Activated CD8-positive, alpha-beta memory T cell treated with anti-CD3 and anti-CD28 coated beads, Interleukin-2, amount 50 U/mL, for 24 hours (primary cell): Measurements from ENCODE around the gene DST.
"Not testable (repeated sequence)": the region's sequence is repeated elsewhere in the genome, so short reads cannot be mapped to it uniquely, and the experiment has no call there.

Experiments used
- DNase-seq: peaks from one replicate; pipeline ENCODE4 v3.0.0-alpha.2; 2020; ENCODE audit errors: extremely low read depth

The DST gene

DNA sequence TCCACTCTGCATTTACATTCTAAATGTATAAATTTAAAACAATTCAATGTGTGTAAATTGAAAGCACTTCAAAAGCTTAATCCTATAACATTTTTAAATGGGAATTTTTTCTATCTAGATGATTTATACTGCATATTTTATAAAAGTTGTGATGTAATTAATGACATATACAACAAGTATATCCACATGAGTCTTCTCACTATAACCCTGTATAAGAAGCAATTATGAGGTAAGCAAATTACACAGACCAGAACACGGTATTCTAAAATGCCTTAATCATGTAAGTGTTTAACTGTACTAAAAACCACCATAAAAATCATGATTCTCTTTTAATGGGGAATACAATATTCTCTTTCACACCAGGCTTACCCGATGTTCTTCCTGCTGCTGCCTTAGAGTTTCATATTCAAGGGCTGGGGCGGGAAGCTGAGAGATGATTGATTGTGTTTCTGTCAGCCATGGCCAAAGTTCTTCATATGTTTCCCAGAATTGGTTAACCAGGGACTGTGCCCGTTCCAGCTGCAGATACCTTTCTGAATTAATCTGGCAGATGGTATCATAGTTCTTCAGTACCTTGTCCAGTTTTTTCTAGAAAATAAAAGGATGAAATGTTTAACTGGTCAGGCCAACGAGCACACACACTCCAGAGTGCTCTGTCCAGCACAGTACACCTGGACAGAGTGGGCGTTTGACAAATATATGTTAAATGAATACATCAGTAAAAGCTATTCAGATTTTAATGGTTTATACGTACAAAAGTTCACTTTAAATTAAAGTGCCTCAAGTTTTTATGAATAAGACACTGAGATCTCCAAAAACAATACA is 127.4 kb downstream of the DST start:
- no peak for DNase-seq

DNA sequence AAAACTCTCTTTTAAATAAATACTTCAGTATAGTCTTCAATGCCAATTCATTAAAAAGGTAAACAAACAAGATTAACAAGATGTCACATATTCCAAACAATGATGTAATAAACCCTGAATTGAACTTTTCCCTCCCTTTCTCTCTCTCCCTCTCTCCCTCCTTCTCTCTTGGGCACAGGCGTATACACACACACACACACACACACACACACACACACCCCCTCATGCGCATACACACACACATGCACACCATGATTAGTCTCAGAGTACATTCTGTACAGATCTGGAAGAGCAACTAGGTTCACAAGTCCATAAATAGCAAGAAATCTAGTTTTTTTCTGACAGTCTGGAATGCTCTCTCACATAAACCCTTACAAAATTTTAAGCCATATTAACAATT is 128.3 kb downstream of the DST start:
- DNase-seq: no peak

DNA sequence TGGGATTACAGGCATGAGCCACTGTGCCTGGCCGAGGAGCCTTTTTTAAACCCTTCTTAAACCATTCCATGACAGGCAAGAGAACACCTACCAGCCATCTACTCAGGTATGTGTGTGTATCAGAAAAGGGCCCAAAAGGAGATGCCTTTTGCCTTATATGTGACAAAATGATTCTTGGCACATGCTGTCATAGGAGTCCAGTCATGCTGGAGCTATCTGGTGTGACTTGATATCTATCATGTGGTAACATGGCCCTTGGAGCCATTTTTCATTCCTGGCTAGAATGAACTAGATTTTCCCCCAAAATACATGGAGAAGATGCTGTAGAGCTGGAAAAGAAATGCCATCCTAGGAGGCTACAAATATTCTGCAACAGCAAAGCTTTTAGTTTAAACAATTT is 129.1 kb downstream of the DST start:
- DNase-seq: no peak

DNA sequence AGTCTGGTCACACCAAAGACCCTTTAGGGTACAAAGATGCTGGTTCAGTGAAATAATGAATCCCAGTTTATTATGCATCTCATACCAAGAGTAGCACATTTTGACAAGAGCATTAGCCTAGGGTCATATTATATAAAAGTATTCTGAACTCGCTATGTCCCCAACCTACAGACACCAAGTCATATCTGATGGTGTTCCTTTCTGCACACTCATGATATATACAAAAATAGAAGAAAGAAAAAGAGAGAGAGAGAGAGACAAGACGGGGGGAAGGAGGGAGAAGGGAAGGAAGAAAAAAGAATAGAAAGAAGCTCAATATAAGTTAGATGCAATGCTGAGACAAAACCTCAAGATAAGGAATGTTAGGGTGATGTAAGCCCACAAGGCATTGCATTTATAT is 131.1 kb downstream of the DST start:
- no peak for DNase-seq

- no peak for DNase-seq
Observed at GRCh38 chr6:56510984-56511531, 131.6 kb downstream of the DST start.

DNA sequence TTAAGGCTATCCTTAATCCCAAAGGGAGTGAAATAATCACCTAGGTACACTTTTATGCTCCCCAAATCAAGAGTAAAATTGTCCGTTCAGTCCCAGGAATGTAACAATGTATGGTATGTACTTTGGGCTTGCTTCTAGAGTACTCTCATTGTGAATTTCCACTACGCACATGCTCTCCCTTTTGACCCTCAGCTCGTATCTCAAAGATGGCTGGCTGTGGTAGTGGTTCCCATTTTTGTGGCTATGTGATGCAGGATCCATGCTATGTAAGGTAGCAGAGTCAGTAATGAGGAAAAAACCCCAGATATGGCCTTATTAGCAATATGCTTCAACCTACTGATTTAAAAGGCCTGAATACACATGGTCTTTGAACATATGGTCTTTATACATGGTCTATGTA is 133.7 kb downstream of the DST start:
- DNase-seq: no peak

- no peak for DNase-seq
Observed at GRCh38 chr6:56507517-56507916, 135.2 kb downstream of the DST start.

GRCh38 chr6:56505512-56506260 is 137.0 kb downstream of the DST start:
- DNase-seq: no peak

DNA sequence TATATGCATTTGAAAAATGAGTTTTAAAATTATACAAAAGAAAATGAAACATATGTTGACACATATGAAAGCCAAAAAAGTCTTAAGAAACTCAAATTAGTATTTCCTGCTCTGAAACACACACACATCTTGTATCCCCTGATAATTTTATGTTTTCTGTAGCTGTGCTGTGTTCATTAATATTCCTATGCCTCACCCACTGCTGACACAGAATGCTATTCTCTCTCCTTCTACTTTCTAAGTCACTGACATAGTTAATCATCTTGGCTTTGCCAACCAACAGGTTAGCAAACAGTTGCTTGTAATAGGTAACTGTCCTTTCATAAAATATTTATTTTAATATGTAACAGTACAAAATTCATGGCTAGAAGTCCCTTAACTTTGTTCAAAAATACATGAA is 140.7 kb downstream of the DST start:
- DNase-seq: no peak

GRCh38 chr6:56499095-56499494 is 143.6 kb downstream of the DST start:
- no peak for DNase-seq

- DNase-seq: no peak
Observed at GRCh38 chr6:56497691-56498090, 145.0 kb downstream of the DST start.

DNA sequence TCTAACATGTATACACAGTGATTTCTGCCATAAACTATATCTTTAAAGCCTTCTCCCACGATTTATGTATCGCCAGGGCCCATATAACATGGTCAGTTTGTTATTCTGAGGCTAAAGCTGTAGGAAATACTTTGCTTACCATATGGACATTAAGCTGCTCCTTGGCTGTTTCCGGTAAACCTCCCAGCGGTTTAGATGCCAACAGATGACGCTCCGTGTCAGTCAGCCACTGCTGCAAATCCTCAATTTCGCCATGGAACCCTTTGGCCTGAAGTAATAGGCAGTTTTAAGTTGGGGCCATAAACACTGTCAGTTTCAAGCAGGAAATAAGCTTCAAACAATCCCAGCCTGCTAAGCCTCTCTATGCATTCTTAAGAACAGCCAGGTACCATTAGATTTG is 145.4 kb downstream of the DST start:
- DNase-seq: no peak

DNA sequence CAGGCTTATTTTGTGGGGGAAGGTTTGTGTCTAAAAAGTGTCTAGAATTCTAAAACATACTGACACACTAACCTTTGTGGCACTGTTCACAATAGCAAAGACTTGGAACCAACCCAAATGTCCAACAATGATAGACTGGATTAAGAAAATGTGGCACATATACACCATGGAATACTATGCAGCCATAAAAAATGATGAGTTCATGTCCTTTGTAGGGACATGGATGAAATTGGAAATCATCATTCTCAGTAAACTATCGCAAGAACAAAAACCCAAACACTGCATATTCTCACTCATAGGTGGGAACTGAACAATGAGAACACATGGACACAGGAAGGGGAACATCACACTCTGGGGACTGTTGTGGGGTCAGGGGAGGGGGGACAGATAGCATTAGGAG is 146.0 kb downstream of the DST start:
- not testable (repeated sequence) for DNase-seq

GRCh38 chr6:56495654-56496053 is 147.0 kb downstream of the DST start:
- no peak for DNase-seq

- no peak for DNase-seq
Observed at GRCh38 chr6:56491606-56492328, 150.9 kb downstream of the DST start.

DNA sequence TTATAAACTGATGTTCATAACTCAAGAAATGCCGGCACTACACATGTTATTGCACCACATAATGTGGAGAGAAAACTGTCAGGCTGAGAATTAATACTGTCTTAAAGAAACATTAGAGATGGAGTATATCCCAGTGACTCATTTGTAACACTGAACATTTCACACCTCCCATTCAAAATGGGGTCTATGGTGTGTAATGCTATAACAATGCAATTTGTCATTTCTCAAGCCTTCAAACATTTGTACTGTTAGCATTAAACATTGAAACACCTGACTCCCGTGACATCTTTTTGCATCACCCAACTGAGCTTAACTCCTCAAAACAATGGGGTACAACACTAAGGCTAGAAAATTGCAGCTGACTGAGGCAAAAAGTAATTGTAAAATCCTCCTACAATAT is 151.7 kb downstream of the DST start:
- no peak for DNase-seq

DNA sequence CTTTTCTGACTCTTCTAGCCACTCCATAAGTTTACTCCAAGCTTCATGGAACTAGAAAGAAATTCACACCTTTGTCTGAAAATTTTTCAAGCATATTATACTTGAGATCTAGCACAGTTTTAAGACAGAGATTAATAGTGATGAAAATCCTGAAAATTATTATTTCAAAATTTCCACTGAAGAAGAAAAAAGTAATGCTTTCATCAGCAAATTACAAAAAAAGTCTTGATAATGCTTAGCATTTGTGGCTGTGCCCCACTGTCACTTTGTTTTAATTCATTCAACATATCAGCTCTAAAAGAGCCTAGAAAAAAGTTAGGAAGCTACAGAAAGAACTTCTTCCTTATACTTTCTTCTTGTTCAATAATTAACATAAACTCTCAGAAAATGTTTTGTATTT is 153.1 kb downstream of the DST start:
- DNase-seq: no peak

- DNase-seq: no peak
Observed at GRCh38 chr6:56488281-56488680, 154.4 kb downstream of the DST start.

DNA sequence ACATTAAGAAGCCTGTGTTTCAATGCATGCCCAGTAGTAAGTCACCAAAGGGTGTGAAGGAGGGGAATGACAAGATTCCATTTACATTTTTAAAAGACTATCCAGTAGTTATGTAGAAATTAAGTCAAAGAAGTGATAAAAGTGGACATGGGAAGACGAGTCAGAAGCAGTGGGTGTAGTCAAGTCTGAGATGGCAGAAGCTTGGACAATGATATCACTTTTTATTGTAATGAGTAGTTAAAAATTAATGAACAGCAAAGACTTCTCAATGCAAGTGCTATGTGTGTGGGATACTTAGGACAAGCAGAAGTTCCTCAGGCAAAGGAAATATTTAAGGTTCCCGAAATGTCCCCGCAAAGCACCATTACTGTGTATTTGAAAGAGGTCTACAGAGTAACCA is 156.0 kb downstream of the DST start:
- DNase-seq: no peak

DNA sequence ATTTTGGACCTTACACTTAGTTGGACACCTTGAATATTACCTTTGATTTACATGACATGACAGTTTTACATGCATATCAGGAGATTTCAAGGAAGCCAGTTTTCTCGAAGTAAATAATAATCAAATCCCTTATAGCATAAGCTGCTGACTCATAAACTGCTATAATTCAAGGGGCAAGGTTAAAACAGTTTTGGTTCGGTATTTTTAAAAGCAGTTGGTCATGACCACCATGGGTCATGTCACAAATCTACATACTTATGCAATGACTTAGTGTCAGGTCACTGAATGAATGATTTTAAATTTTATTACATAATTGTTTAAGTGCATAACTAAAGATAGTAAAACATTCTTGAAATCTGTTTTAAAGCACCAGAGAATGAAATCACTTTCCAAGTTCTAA is 158.0 kb downstream of the DST start:
- no peak for DNase-seq

DNA sequence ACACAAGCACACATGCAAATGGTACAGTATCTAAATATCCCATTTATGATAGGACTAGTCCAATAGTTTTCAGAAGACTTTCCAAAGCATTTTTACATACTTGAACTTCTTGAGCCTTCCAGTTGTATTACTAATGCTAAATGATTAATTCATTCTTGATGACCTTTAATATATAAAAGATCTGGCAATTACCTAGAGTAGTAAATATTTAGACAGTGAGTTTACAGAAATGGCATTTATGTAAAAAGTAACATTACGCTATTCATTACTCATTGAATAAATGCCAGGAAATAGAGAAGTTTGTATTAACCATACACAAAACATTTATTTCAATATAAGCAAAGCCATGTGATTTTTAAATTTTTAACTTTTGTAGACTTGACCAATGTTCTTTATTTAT is 158.8 kb downstream of the DST start:
- DNase-seq: no peak

GRCh38 chr6:56482525-56482924 is 160.2 kb downstream of the DST start:
- no peak for DNase-seq
